ENCODE data around the gene TOMM34.
A peak's percentile ranks its signal among the peaks of the same experiment; 100 is the strongest.

The TOMM34 gene

GRCh38 chr20:44896583-44896982, 63.6 kb downstream of the TOMM34 start:
- peak overlapping the region; percentile 17 for H3K4me3 ChIP-seq
- TF ChIP-seq CTCF (IDR thresholded peaks at IDR 0.05) = no peak
- DNase-seq (ENCODE audit: low spot score) = no peak
- no peak overlapping the region for H3K27ac ChIP-seq

GRCh38 chr20:44894959-44895358, 65.2 kb downstream of the TOMM34 start:
- H3K27ac ChIP-seq = no peak overlapping the region
- TF ChIP-seq CTCF (IDR thresholded peaks at IDR 0.05) = no peak
- DNase-seq (ENCODE audit: low spot score) = no peak
- H3K4me3 ChIP-seq = no peak overlapping the region
